IPS DF 4.7 (cell line): Measurements from ENCODE around the gene TRIM2.

Source experiments
- DNase-seq: peaks from one replicate; pipeline ENCODE4 v3.0.0-alpha.2; 2013; ENCODE audit warnings: low spot score; ENCODE audit errors: extremely low read depth

The TRIM2 gene

DNA sequence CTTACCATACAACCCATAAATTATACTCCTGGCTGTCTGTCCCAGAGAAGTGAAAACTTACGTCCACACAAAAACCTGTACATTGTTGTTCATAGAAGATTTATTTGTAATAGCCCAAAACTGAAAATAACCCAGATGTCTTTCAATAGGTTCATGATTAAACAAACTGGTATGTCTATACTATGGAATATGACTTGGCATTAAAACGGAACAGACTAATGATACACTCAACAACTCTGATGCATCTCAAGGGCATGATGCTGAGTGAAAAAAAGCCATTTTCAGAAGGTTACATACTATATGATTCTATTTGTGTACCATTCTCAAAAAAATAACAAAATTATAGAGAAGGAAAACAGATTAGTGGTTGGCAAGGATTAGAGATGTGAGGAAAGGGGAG lies 128.7 kb downstream of the TRIM2 start:
- DNase-seq = no peak

GRCh38 chr4:153333874-153334273 lies 129.6 kb downstream of the TRIM2 start:
- no peak for DNase-seq

DNA sequence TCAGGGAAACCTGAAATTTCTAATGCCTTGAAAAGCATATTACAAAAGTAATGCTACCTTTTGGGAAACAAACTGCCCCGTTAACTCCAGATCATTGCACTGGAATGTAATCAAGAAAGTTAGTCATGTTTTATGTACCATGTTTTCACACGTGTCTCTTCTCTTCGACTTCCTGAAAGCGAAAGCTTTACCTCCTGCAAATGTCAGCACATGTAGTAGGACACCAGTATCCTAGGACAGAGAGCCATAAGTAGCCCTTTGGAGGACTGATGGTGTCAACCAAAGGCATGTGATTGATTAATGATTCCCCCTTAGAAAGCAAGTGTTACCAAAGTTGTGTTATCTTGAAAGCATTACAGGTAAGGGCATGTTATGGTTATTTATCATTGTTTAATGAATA lies 131.4 kb downstream of the TRIM2 start:
- DNase-seq = no peak

- no peak for DNase-seq
Observed at GRCh38 chr4:153337686-153338085, 133.4 kb downstream of the TRIM2 start.

- DNase-seq = no peak
Observed at GRCh38 chr4:153341575-153342090, 137.4 kb downstream of the TRIM2 start.

GRCh38 chr4:153342751-153343552 lies 138.7 kb downstream of the TRIM2 start:
- no peak for DNase-seq

- peak; percentile 51 for DNase-seq
Observed at GRCh38 chr4:153344131-153345011, 140.1 kb downstream of the TRIM2 start, which contains the start of gene MND1. TSS of gene MND1 (plus strand) at chr4:153344688. CDS start at chr4:153344738, 50 bp downstream.

- no peak for DNase-seq
Observed at GRCh38 chr4:153345012-153345981, 141.1 kb downstream of the TRIM2 start.

- no peak for DNase-seq
Observed at GRCh38 chr4:153346031-153346430, 141.8 kb downstream of the TRIM2 start.

DNA sequence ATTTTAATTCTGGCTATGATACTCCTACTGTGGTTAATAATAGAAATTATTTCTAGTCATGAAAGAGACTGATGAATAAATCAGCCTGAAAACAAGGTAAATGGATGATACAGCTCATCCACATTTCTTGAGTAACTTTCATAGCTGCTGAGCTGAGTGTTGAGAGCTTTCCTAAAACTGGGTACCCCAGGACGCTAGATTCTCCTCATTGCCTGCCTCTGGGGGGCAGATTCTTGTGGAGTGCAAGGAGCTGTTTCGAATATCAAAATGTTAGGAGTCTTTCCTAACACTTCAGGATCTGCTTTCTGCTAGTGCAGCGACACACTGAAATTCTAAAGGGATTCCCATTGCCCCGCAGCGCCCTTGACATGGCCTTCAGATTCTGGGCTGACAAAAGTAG lies 142.3 kb downstream of the TRIM2 start:
- no peak for DNase-seq

DNA sequence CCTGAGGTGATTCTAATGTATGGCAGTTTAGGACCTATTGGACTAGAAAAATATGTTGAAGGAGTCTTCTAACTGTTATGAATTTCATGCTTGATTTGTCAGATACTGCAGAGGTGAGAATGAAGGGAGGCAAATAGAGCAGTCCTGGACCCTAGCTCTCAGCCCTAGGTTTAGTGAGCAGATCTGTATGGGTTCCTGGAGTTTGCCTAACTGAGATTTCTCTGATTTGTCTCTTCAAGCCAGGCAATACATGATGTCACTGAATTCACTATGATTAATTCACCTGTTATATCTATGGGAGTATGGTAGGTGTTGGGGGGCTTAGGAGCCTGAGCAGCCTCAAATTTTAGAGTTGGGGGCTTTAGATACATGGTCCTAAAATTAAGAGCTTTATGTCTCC lies 142.9 kb downstream of the TRIM2 start:
- no peak for DNase-seq

- no peak for DNase-seq
Observed at GRCh38 chr4:153348006-153348405, 143.8 kb downstream of the TRIM2 start.

DNA sequence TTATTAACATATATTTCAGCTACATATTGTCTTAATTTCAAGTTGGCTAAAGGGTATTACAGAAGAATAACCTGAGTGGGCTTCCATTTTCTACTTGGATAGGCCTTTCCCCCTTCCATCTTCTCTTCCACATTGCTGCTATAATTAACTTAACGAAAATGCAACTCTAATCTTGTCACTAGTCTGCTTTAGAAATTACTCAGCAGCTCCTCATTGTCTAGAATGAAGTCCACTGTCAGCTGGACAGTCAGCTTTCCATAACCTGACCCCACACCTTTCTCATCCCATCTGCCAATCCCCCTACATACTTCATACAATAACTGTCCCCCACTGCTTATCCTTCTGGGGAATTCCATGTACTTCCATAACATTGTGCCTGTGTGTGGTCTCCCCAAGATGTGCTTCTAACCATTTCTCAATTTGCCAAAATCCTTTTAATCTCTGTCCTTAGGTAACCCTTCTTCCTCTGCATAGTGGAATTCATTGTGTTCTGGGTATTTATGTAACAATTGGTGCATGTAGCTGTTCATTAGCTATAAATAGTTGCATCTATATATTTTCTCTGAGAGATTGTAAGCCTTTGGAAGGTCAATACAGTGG lies 145.1 kb downstream of the TRIM2 start:
- no peak for DNase-seq

- DNase-seq = no peak
Observed at GRCh38 chr4:153362184-153362583, 157.9 kb downstream of the TRIM2 start.

- no peak for DNase-seq
Observed at GRCh38 chr4:153364061-153364460, 159.8 kb downstream of the TRIM2 start.

DNA sequence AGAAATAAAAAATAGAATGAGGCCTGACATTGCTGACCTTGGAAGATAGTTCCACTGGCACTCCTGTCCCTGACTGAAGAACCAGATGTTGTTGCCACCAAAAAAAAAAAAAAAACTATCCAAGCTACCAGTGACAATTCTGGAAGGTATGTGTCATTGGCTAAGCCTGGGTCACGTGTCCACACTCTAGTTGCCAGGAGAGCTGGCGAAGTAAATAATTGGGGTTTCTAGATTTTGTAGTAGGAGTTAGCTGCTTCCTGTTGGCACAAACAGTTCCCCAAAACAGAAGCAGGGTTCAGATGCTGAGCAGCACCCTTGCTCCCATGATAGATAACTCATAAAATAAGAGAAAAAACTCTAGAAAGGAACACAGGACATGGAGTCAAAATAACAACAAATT lies 160.8 kb downstream of the TRIM2 start:
- no peak for DNase-seq

DNA sequence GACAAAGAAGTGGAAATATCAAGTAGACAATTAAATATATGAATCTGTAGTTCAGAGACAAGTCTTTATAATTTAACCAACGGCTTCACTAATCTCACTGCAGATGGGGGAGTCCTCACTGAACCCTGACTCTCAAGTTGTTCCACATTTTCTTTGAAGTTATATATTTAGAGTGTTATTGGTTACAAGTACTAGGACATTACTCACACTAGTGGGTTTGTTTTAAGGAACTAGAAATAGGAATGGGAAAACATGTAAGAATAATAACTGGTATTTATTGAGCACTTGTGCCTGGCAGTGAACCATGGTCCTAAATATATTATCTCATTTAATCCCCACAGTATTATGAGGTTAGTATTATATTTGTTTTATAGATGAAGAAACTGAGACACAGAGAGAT lies 162.2 kb downstream of the TRIM2 start:
- DNase-seq = no peak

DNA sequence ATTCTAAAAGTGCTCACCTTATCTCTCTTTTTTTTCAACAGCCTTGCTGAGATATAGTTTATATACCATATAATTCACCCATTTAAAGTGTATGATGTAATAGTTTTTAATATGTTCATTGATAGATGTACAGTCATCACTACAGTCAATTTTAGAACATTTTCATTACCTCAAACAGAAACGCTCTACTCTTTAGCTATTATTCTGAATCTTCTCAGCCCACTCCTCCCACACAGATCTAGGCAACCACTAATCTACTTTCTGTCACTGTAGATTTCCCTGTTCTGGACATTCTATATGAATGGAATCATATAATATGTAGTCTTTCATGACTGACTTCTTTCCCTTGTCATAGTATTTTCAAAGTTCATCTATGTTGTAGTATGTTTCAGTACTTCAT lies 162.8 kb downstream of the TRIM2 start:
- DNase-seq = no peak

- no peak for DNase-seq
Observed at GRCh38 chr4:153369021-153369420, 164.8 kb downstream of the TRIM2 start.

DNA sequence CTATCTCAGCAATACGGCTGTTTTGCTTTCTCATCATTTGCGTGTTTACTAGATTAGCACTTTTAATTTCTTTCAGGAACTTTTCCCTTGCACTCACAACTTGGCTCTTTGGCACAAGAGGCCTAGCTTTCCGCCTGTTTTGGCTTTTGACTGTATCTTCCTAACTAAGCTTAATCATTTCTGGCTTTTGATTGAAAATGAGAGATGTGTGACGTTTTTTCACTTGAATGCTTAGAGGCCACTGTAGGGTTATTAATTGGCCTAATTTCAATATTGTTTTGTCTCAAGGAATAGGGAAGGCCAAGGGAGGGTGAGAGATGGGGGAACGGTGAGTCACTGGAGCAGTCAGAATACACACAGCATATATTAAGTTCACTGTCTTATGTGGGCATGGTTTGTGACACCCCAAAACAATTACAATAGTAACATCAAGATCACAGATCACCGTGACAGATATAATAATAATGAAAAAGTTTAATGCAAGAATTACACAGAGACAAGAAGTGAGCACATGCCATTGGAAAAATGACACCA lies 167.5 kb downstream of the TRIM2 start:
- DNase-seq = no peak
